Breast epithelium (tissue), 4 donors: ENCODE measurements around the gene CD86. TPM values are rescaled to one million over a fixed set of nuclear protein-coding genes. Genes with fewer than 3 reads are reported as not detected.

Experiments used
- DNase-seq, 2 donors: peaks; one replicate each; pipeline ENCODE4 v3.0.0-alpha.2; 2019; ENCODE audit warnings: low spot score in 2 of 2
- H3K27ac ChIP-seq, 2 donors: fragments of 200-600 bp; sonication (generic) in 1 of 2; one replicate each; pipeline ENCODE4 v1.5.1; 2016 to 2019; ENCODE audit warnings: mild to moderate bottlenecking in 1 of 2
- H3K27me3 ChIP-seq, 2 donors: fragments of 200-600 bp; sonication (generic) in 1 of 2; one replicate each; pipeline versions ENCODE4 v1.5.1 to v1.6.0; 2017 to 2019; ENCODE audit warnings: control low read depth in 1 of 2, mild to moderate bottlenecking in 1 of 2
- H3K36me3 ChIP-seq: fragments of 200-600 bp; one replicate; pipeline ENCODE4 v1.5.1; 2019
- H3K4me1 ChIP-seq, 2 donors: fragments of 200-600 bp; sonication (generic); one replicate each; pipeline ENCODE4 v1.5.1; 2016 to 2019; ENCODE audit warnings: control low read depth in 1 of 2
- H3K4me3 ChIP-seq, 3 donors: fragments of 200-600 bp; sonication (generic); 1 replicate in 2 of 3; 2 replicates in 1 of 3; pipeline ENCODE4 v1.5.1; 2016 to 2019; ENCODE audit warnings: mild to moderate bottlenecking in 3 of 3, moderate library complexity in 2 of 3
- H3K9me3 ChIP-seq, 2 donors: fragments of 200-600 bp; sonication (generic) in 1 of 2; one replicate each; pipeline ENCODE4 v1.5.1; 2016 to 2019; ENCODE audit warnings: control low read depth in 1 of 2
- POLR2A ChIP-seq: fragments of 450-650 bp; IDR thresholded peaks from one replicate; pipeline ENCODE4 v1.6.1; 2016; ENCODE audit warnings: antibody characterized with exemption, mild to moderate bottlenecking, moderate library complexity
- POLR2AphosphoS5 ChIP-seq, 3 donors: sonication (generic); formaldehyde crosslinking; IDR thresholded peaks; one replicate each; pipeline ENCODE4 v1.6.1; 2017; ENCODE audit warnings: antibody characterized with exemption in 3 of 3
- intact Hi-C: fragments of 100-400 bp; cut with DNase I; formaldehyde crosslinking; loops from one replicate; pipeline ENCODE4 v1.15.1; 2023; ENCODE audit warnings: low total_unique reads
- total RNA-seq, 3 donors: library from RNA; depleted of rRNA; stranded (reverse); fragments of >200 nt; gene quantifications; one replicate each; pipeline ENCODE4 v1.1.0, GENCODE V29; 2016
- TF ChIP-seq, protein P1 (sequence below), 3 donors: fragments of 450-650 bp; IDR thresholded peaks; one replicate each; pipeline ENCODE4 v1.5.1; 2016 to 2017; ENCODE audit warnings: antibody characterized with exemption in 3 of 3, mild to moderate bottlenecking in 3 of 3, moderate library complexity in 3 of 3

The CD86 gene
- total RNA-seq, 3 donors from 2014 or later, result 7.3 to 12.6 (median 7.5) TPM

DNA sequence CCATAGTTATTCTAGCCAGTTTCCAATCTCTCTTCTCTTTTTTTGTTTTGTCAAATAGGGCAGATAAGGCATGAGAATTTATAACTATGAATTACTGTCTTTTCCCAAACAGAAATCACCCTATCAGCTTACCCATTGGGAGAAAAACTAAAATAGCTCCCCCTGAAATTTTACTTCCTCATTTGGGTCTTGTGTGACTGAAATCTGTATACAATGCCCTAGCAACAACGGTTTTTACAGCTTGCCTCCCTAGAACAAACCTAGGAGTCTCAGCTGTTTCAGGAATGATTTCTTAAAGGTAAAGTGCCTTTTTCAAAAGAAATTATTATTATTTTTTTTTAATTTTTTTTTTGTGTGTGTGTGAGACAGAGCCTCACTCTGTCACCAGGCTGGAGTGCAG lies 56.8 kb downstream of the CD86 start:
- Histone ChIP-seq H3K9me3 (no peaks in the 10 kb centered on the region), H3K27me3 (no peaks in the 10 kb centered on the region), H3K4me1 (no peaks in the 10 kb centered on the region), H3K27ac (no peak overlapping the region), H3K36me3 (no peaks in the 10 kb centered on the region), H3K4me3 (no peak overlapping the region)
- no peak for DNase-seq
- intact Hi-C loops, result no loop called here
- TF ChIP-seq, protein P1, sequence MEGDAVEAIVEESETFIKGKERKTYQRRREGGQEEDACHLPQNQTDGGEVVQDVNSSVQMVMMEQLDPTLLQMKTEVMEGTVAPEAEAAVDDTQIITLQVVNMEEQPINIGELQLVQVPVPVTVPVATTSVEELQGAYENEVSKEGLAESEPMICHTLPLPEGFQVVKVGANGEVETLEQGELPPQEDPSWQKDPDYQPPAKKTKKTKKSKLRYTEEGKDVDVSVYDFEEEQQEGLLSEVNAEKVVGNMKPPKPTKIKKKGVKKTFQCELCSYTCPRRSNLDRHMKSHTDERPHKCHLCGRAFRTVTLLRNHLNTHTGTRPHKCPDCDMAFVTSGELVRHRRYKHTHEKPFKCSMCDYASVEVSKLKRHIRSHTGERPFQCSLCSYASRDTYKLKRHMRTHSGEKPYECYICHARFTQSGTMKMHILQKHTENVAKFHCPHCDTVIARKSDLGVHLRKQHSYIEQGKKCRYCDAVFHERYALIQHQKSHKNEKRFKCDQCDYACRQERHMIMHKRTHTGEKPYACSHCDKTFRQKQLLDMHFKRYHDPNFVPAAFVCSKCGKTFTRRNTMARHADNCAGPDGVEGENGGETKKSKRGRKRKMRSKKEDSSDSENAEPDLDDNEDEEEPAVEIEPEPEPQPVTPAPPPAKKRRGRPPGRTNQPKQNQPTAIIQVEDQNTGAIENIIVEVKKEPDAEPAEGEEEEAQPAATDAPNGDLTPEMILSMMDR (IDR thresholded peaks at IDR 0.05), result no peak
- no peak for TF ChIP-seq POLR2AphosphoS5 (IDR thresholded peaks at IDR 0.05)

DNA sequence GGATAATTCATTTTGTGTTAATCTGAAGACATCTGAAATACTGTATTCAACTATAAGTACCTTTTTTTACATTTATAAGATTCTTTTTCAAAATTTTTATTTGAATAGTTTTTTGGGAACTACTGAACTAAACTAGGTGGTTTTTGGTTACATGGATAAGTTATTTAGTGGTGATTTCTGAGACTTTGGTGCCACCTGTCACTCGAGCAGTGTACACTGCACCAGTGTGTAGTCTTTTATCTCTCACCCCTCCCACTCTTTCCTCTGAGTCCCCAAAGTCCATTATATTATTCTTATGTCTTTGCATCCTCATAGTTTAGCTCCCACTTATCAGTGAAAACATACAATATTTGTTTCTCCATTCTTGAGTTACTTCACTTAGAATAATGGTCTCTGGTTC lies 57.6 kb downstream of the CD86 start:
- intact Hi-C loops, result no loop called here
- no peaks in the 10 kb centered on the region for H3K27me3 ChIP-seq

DNA sequence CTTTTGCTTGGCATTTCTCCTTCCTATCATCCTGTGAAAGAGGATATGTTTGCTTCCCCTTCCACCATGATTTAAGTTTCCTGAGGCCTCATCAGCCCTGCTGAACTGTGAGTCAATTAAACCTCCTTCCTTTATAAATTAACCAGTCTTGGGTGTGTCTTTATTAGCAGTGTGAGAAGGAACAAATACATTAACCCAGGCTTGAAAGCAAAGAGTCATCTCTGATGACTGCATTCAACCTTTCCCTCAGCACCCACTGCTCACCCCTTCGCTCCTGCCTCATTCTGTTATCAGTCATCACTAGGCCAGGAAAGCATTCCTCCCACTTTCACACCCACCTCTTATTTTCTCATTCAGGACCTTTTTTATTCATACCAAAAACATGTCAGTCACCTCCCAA lies 68.7 kb downstream of the CD86 start:
- intact Hi-C loops, result no loop called here

More for the DNA sequence above, 57.6 kb downstream of the CD86 start:
- no peak for DNase-seq
- Histone ChIP-seq H3K27ac (no peak overlapping the region), H3K4me1 (no peaks in the 10 kb centered on the region), H3K9me3 (no peaks in the 10 kb centered on the region), H3K4me3 (no peak overlapping the region), H3K36me3 (no peaks in the 10 kb centered on the region)
- TF ChIP-seq POLR2A, result no peak

DNA sequence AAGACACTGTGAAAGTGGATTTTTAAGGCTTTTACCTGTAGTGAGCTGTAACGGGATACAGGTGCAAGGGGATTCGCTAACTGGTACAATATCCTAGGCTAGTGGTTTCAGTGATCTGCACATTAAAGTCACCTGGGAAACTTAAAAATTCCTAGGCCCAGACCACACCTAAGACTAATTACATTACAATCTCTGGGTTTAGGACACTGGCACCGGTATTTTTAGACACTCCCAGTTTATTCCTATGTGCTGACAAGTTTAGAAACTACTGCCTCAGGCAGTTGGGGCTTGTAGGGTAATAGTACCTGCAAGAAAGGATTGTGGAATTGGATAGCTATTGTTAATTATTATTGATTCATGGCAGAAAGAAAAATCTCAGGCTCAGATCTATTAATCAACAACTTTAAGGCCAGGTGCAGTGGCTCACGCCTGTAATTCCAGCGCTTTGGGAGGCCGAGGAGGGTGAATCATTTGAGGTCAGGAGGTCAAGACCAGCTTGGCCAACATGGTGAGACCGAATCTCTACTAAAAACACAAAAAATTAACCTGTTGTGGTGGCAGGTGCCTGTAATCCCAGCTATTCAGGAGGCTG lies 77.9 kb downstream of the CD86 start:
- Histone ChIP-seq H3K4me3 (no peak overlapping the region), H3K4me1 (no peaks in the 10 kb centered on the region), H3K27ac (no peak overlapping the region), H3K27me3 (no peaks in the 10 kb centered on the region), H3K36me3 (no peaks in the 10 kb centered on the region), H3K9me3 (peaks cover 0 to 7% of the 10 kb centered on the region in 2 donors)
- TF ChIP-seq POLR2A, result no peak
- TF ChIP-seq POLR2AphosphoS5 (IDR thresholded peaks at IDR 0.05), result no peak
- TF ChIP-seq, protein P1 (IDR thresholded peaks at IDR 0.05), result no peak
- DNase-seq, result no peak
- intact Hi-C loops, result no loop called here

More for the DNA sequence above, 68.7 kb downstream of the CD86 start:
- Histone ChIP-seq H3K27me3 (no peaks in the 10 kb centered on the region), H3K4me3 (no peak overlapping the region), H3K27ac (no peak overlapping the region), H3K9me3 (peaks cover 8 to 13% of the 10 kb centered on the region in 2 donors), H3K36me3 (no peaks in the 10 kb centered on the region), H3K4me1 (no peaks in the 10 kb centered on the region)
- TF ChIP-seq, protein P1 (IDR thresholded peaks at IDR 0.05), result no peak
- TF ChIP-seq POLR2A (no peak), POLR2AphosphoS5 (IDR thresholded peaks at IDR 0.05) (no peak)
- no peak for DNase-seq

DNA sequence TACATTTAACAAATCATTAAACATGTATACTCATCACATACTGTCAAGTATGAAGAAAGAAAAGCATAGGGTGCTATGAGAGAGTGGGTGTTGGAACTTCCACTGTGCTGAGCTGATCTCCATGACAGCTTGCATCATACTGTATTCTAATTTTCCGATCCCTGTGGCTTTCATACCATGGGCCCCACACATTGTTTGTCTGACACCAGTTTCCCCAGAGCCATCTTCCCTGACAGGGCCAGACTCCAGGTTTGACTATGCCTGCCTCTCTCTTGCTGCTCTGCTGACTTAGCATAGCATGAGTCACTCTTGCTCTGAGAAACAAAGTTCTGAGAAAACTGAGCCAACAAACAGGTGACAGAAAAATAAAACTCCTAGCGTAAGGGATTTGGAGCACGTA lies 91.3 kb downstream of the CD86 start:
- no peak for DNase-seq
- intact Hi-C loops, result no loop called here
- Histone ChIP-seq H3K4me1 (no peaks in the 10 kb centered on the region), H3K27me3 (no peaks in the 10 kb centered on the region), H3K27ac (no peak overlapping the region), H3K36me3 (no peaks in the 10 kb centered on the region), H3K4me3 (no peak overlapping the region), H3K9me3 (peaks cover 6 to 9% of the 10 kb centered on the region in 2 donors)
- TF ChIP-seq POLR2A (no peak), POLR2AphosphoS5 (IDR thresholded peaks at IDR 0.05) (no peak)
- TF ChIP-seq, protein P1 (IDR thresholded peaks at IDR 0.05), result no peak
